Esophagus squamous epithelium (tissue), 5 donors: Measurements from ENCODE around the gene CROCC2. TPM values are rescaled to one million over a fixed set of nuclear protein-coding genes. Genes with fewer than 3 reads are reported as not detected.
A peak's percentile ranks its signal among the peaks of the same experiment; 100 is the strongest.
"Not testable (repeated sequence)": the region's sequence is repeated elsewhere in the genome, so short reads cannot be mapped to it uniquely, and the experiment has no call there.

Experiments
- DNase-seq: peaks from one replicate; lab custom pipeline; 2025; lab: John Stamatoyannopoulos, UW
- H3K27ac ChIP-seq, 4 donors: fragments of 200-600 bp; sonication (generic); one replicate each; pipeline ENCODE4 v1.5.1; 2016 to 2019; ENCODE audit warnings: mild to moderate bottlenecking in 1 of 4
- H3K27me3 ChIP-seq, 4 donors: fragments of 200-600 bp; sonication (generic); 1 replicate in 3 of 4; 2 replicates in 1 of 4; pipeline versions ENCODE4 v1.5.1 to v1.6.0; 2017 to 2021; ENCODE audit warnings: antibody characterized with exemption in 1 of 4
- H3K36me3 ChIP-seq, 3 donors: fragments of 200-600 bp; sonication (generic); one replicate each; pipeline ENCODE4 v1.5.1; 2016 to 2019
- H3K4me1 ChIP-seq, 3 donors: fragments of 200-600 bp; sonication (generic); one replicate each; pipeline ENCODE4 v1.5.1; 2017 to 2019
- H3K4me3 ChIP-seq, 4 donors: fragments of 200-600 bp; sonication (generic); 1 replicate in 3 of 4; 2 replicates in 1 of 4; pipeline ENCODE4 v1.5.1; 2016 to 2019; ENCODE audit warnings: mild to moderate bottlenecking in 2 of 4, moderate library complexity in 1 of 4
- H3K9me3 ChIP-seq, 3 donors: fragments of 200-600 bp; sonication (generic); one replicate each; pipeline ENCODE4 v1.5.1; 2016 to 2019
- CTCF ChIP-seq, 6 experiments: fragments of 450-650 bp in 4 of 6; fragments of 200-600 bp in 2 of 6; sonication (generic) in 2 of 6; IDR thresholded peaks; one replicate each; pipeline ENCODE4 v1.5.1; 2016 to 2019; ENCODE audit warnings: antibody characterized with exemption in 6 of 6, mild to moderate bottlenecking in 4 of 6, moderate library complexity in 4 of 6
- POLR2A ChIP-seq, 4 donors: fragments of 450-650 bp; IDR thresholded peaks; one replicate each; pipeline ENCODE4 v1.6.1; 2017; ENCODE audit warnings: antibody characterized with exemption in 4 of 4, mild to moderate bottlenecking in 4 of 4, moderate library complexity in 3 of 4
- WGBS, 2 donors: methylation state at CpG; one replicate each; pipeline ENCODE4 v1.1.5; 2018; 5-methylcytosine and 5-hydroxymethylcytosine counted together
- intact Hi-C: fragments of 100-400 bp; cut with DNase I; formaldehyde crosslinking; loops from one replicate; pipeline ENCODE4 v1.15.0; 2022
- total RNA-seq, 4 donors: library from RNA; depleted of rRNA; stranded (reverse); fragments of >200 nt; gene quantifications; one replicate each; pipeline ENCODE4 v1.1.0, GENCODE V29; 2016
- donor health status: DM: yes; HTN: yes; CAD: no.

Gene CROCC2
- total RNA-seq, 4 donors from 2014 or later: not detected

GRCh38 chr2:240970816-240971215 lies 64.7 kb downstream of the CROCC2 start:
- H3K27ac ChIP-seq: no peak overlapping the region
- no peak for TF ChIP-seq CTCF (IDR thresholded peaks at IDR 0.05)
- TF ChIP-seq POLR2A (IDR thresholded peaks at IDR 0.05): no peak
- H3K27me3 ChIP-seq: peaks cover 0 to 41% (median 0%) of the 10 kb centered on the region in 4 donors
- peaks cover 0 to 20% (median 15%) of the 10 kb centered on the region in 3 donors for H3K4me1 ChIP-seq
- intact Hi-C loops: no loop called here
- 20 to 92% methylated on average over 1 to 11 of the region's 15 CpGs for WGBS, 2 donors
- H3K9me3 ChIP-seq: no peaks in the 10 kb centered on the region
- no peak overlapping the region for H3K4me3 ChIP-seq
- H3K36me3 ChIP-seq: no peaks in the 10 kb centered on the region
- DNase-seq: no peak

GRCh38 chr2:240972201-240972600 lies 66.1 kb downstream of the CROCC2 start:
- no peak for DNase-seq
- H3K27ac ChIP-seq: no peak overlapping the region
- TF ChIP-seq POLR2A (IDR thresholded peaks at IDR 0.05): no peak
- no peak for TF ChIP-seq CTCF (IDR thresholded peaks at IDR 0.05)

GRCh38 chr2:240972636-240973521 lies 66.7 kb downstream of the CROCC2 start:
- H3K4me1 ChIP-seq: peaks cover 0 to 20% (median 15%) of the 10 kb centered on the region in 3 donors
- no peak for DNase-seq
- no peaks in the 10 kb centered on the region for H3K36me3 ChIP-seq
- peaks cover 0 to 43% (median 0%) of the 10 kb centered on the region in 4 donors for H3K27me3 ChIP-seq
- intact Hi-C loops: no loop called here
- 9 to 16% methylated on average over 4 to 16 of the region's 17 CpGs for WGBS, 2 donors
- TF ChIP-seq POLR2A (IDR thresholded peaks at IDR 0.05) (no peak), CTCF (IDR thresholded peaks at IDR 0.05) (no peak)
- H3K9me3 ChIP-seq: no peaks in the 10 kb centered on the region
- H3K27ac ChIP-seq: peak overlapping the region in 3 of 4 donors; percentile 15 to 58 (median 45)
- no peak overlapping the region for H3K4me3 ChIP-seq

More at GRCh38 chr2:240972201-240972600, 66.1 kb downstream of the CROCC2 start:
- Histone ChIP-seq H3K4me3 (no peak overlapping the region), H3K4me1 (peaks cover 0 to 20% (median 15%) of the 10 kb centered on the region in 3 donors), H3K36me3 (no peaks in the 10 kb centered on the region), H3K27me3 (peaks cover 0 to 43% (median 0%) of the 10 kb centered on the region in 4 donors), H3K9me3 (no peaks in the 10 kb centered on the region)
- WGBS, 2 donors: 47 to 60% methylated on average over 5 to 9 of the region's 11 CpGs
- intact Hi-C loops: no loop called here

- peak overlapping the region in 1 of 4 donors; percentile 2 for H3K27ac ChIP-seq
- no peak for DNase-seq
- 58 to 65% methylated on average over 6 to 9 of the region's 10 CpGs for WGBS, 2 donors
- no peaks in the 10 kb centered on the region for H3K36me3 ChIP-seq
- H3K27me3 ChIP-seq: peaks cover 0 to 43% (median 0%) of the 10 kb centered on the region in 4 donors
- intact Hi-C loops: no loop called here
- no peak overlapping the region for H3K4me3 ChIP-seq
- peaks cover 0 to 20% (median 15%) of the 10 kb centered on the region in 3 donors for H3K4me1 ChIP-seq
- TF ChIP-seq POLR2A (IDR thresholded peaks at IDR 0.05): no peak
- TF ChIP-seq CTCF (IDR thresholded peaks at IDR 0.05): no peak
- H3K9me3 ChIP-seq: no peaks in the 10 kb centered on the region
Measured at GRCh38 chr2:240974771-240975572, 68.8 kb downstream of the CROCC2 start.

GRCh38 chr2:240975903-240976302 lies 69.8 kb downstream of the CROCC2 start:
- DNase-seq, H3K27ac ChIP-seq, intact Hi-C loops, H3K36me3 ChIP-seq, H3K9me3 ChIP-seq, H3K4me3 ChIP-seq: not testable (repeated sequence)
- H3K27me3 ChIP-seq: peaks cover 0 to 37% (median 0%) of the 10 kb centered on the region in 4 donors
- WGBS, 2 donors: 83 to 100% methylated on average over 1 to 4 of the region's 4 CpGs
- peaks cover 0 to 20% (median 15%) of the 10 kb centered on the region in 3 donors for H3K4me1 ChIP-seq
